H1 (cell line): Measurements from ENCODE around the gene PDGFD.

ENCODE experiments used
- CEBPB ChIP-seq: IDR thresholded peaks from 2 replicates; pipeline ENCODE4 v1.6.1; 2012; ENCODE audit warnings: low read depth, low read length
- CTCF ChIP-seq, 3 experiments: IDR thresholded peaks; 1 replicate in 2 of 3; 2 replicates in 1 of 3; pipeline versions ENCODE4 v1.5.1 to v1.6.1; 2011; ENCODE audit warnings: low read length in 3 of 3, mild to moderate bottlenecking in 3 of 3, inconsistent platforms in 2 of 3, low read depth in 1 of 3, moderate library complexity in 1 of 3; ENCODE audit not compliant: insufficient read depth in 1 of 3; ENCODE audit errors: control extremely low read depth in 1 of 3
- EP300 ChIP-seq, 2 experiments: IDR thresholded peaks; 1 replicate in 1 of 2; 2 replicates in 1 of 2; pipeline ENCODE4 v1.6.1; 2011 to 2012; ENCODE audit warnings: low read depth in 2 of 2, low read length in 2 of 2, mild to moderate bottlenecking in 2 of 2, borderline replicate concordance in 1 of 2, inconsistent platforms in 1 of 2, moderate library complexity in 1 of 2
- HDAC6 ChIP-seq: IDR thresholded peaks from one replicate; pipeline ENCODE4 v1.7.1; 2012; ENCODE audit warnings: low read depth, mild to moderate bottlenecking, inconsistent platforms, low read length, moderate library complexity
- JUND ChIP-seq: IDR thresholded peaks from 2 replicates; pipeline ENCODE4 v1.6.1; 2011; ENCODE audit warnings: mild to moderate bottlenecking, improper control_type of control experiment, low read length
- POLR2A ChIP-seq, 2 experiments: IDR thresholded peaks; 1 replicate in 1 of 2; 2 replicates in 1 of 2; pipeline ENCODE4 v1.6.1; 2011; ENCODE audit warnings: low read depth in 2 of 2, low read length in 2 of 2, mild to moderate bottlenecking in 2 of 2; ENCODE audit errors: control extremely low read depth in 1 of 2
- POLR2AphosphoS5 ChIP-seq: IDR thresholded peaks from 2 replicates; pipeline ENCODE4 v1.6.1; 2011; ENCODE audit warnings: low read depth, low read length
- RXRA ChIP-seq: IDR thresholded peaks from 2 replicates; pipeline ENCODE4 v1.6.1; 2011; ENCODE audit warnings: low read depth, mild to moderate bottlenecking, low read length, moderate library complexity; ENCODE audit not compliant: insufficient read depth
- TAF1 ChIP-seq: IDR thresholded peaks from 2 replicates; pipeline ENCODE4 v1.6.1; 2011; ENCODE audit warnings: mild to moderate bottlenecking, low read depth, low read length
- USF2 ChIP-seq: IDR thresholded peaks from 2 replicates; pipeline ENCODE4 v1.6.1; 2011; ENCODE audit warnings: low read length, improper control_type of control experiment
- YY1 ChIP-seq: IDR thresholded peaks from 2 replicates; pipeline ENCODE4 v1.6.1; 2011; ENCODE audit warnings: low read depth, mild to moderate bottlenecking, low read length
- ZNF274 ChIP-seq: IDR thresholded peaks from 2 replicates; pipeline ENCODE4 v1.7.0; 2012; ENCODE audit warnings: low read length, borderline replicate concordance; ENCODE audit errors: extremely low read depth

GRCh38 chr11:103880968-103881367 is 283.0 kb downstream of the PDGFD start:
- TF ChIP-seq POLR2AphosphoS5 (no peak), TAF1 (no peak), CTCF (IDR thresholded peaks at IDR 0.05; ENCODE audit: control extremely low read depth in 1 of 3, insufficient read depth in 1 of 3, low read depth in 1 of 3, low read length in 3 of 3) (no peak), POLR2A (IDR thresholded peaks at IDR 0.05; ENCODE audit: control extremely low read depth in 1 of 2, low read depth in 2 of 2, low read length in 2 of 2) (no peak), HDAC6 (no peak), RXRA (no peak), USF2 (no peak), EP300 (IDR thresholded peaks at IDR 0.05; ENCODE audit: borderline replicate concordance in 1 of 2, low read depth in 2 of 2, low read length in 2 of 2) (no peak), JUND (no peak), CEBPB (no peak), ZNF274 (no peak), YY1 (no peak)
